KMS-11 (cell line): ENCODE results near the gene POU2F3.

Experiments used
- H2AFZ ChIP-seq: fragments of 200-600 bp; sonication (generic); 2 replicates; pipeline ENCODE4 v1.6.1; 2016; ENCODE audit warnings: antibody characterized with exemption, mixed run types, low read depth
- H3K27ac ChIP-seq: fragments of 200-600 bp; sonication (generic); 2 replicates; pipeline ENCODE4 v1.6.1; 2016; ENCODE audit warnings: mild to moderate bottlenecking, mixed run types
- H3K27me3 ChIP-seq: fragments of 200-600 bp; sonication (generic); 2 replicates; pipeline ENCODE4 v1.6.1; 2017; ENCODE audit warnings: mild to moderate bottlenecking, low read depth, mixed run types, moderate library complexity; ENCODE audit not compliant: insufficient read depth
- H3K36me3 ChIP-seq: fragments of 200-600 bp; sonication (generic); 2 replicates; pipeline ENCODE4 v1.6.1; 2017; ENCODE audit warnings: mild to moderate bottlenecking, mixed run types; ENCODE audit not compliant: insufficient read depth
- H3K4me1 ChIP-seq: fragments of 200-600 bp; sonication (generic); 2 replicates; pipeline ENCODE4 v1.6.1; 2016; ENCODE audit warnings: mild to moderate bottlenecking, low read depth, mixed run types; ENCODE audit not compliant: poor library complexity, severe bottlenecking
- H3K4me2 ChIP-seq: fragments of 200-600 bp; sonication (generic); 2 replicates; pipeline ENCODE4 v1.7.0; 2016; ENCODE audit warnings: mild to moderate bottlenecking, mixed run types
- H3K4me3 ChIP-seq: fragments of 200-600 bp; sonication (generic); IDR thresholded peaks from 2 replicates; pipeline ENCODE4 v1.6.1; 2017; ENCODE audit warnings: low read depth, low read length, mixed read lengths; ENCODE audit not compliant: insufficient read depth
- H3K79me2 ChIP-seq: fragments of 200-600 bp; sonication (generic); 2 replicates; pipeline ENCODE4 v1.6.1; 2016; ENCODE audit warnings: low read depth, mixed run types; ENCODE audit not compliant: insufficient read depth
- H3K9ac ChIP-seq: fragments of 200-600 bp; sonication (generic); 2 replicates; pipeline ENCODE4 v1.6.1; 2016; ENCODE audit warnings: mild to moderate bottlenecking, mixed run types
- H4K20me1 ChIP-seq: fragments of 200-600 bp; sonication (generic); 2 replicates; pipeline ENCODE4 v1.6.1; 2016; ENCODE audit warnings: mild to moderate bottlenecking, mixed run types; ENCODE audit not compliant: insufficient read depth
- TF ChIP-seq, protein P1 (sequence below): fragments of 200-600 bp; sonication (generic); conservative IDR thresholded peaks from 2 replicates; pipeline ENCODE4 v1.6.1; 2017; ENCODE audit warnings: low read depth, mild to moderate bottlenecking, antibody characterized with exemption, low read length, moderate library complexity, mixed read lengths

Gene POU2F3

DNA sequence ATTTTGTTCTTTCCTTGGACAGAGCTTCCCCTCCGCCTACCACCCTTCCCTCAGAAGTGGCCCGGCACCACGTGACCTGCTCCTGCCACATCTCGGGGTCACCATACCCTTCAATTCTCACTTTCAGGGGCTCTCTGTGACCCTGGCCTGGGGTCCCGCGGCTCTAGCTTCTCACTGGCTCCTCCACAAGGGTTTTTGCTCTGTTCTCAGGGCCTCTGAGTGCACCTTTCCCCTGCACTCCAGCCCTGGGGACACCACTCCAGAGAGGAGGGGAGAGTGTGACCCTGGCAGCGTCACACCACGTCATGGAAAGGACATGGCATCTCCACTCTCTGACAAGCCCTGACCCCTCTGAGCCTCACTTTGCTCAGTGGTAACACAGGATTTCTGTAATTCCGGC is 17.4 kb downstream of the POU2F3 start:
- H2AFZ ChIP-seq, result no peak overlapping the region
- H3K9ac ChIP-seq, result no peak overlapping the region
- no peaks in the 10 kb centered on the region for H4K20me1 ChIP-seq
- no peak overlapping the region for H3K4me2 ChIP-seq
- H3K4me1 ChIP-seq, result no peaks in the 10 kb centered on the region
- H3K27ac ChIP-seq, result no peak overlapping the region
- H3K79me2 ChIP-seq, result no peaks in the 10 kb centered on the region
- TF ChIP-seq, protein P1, sequence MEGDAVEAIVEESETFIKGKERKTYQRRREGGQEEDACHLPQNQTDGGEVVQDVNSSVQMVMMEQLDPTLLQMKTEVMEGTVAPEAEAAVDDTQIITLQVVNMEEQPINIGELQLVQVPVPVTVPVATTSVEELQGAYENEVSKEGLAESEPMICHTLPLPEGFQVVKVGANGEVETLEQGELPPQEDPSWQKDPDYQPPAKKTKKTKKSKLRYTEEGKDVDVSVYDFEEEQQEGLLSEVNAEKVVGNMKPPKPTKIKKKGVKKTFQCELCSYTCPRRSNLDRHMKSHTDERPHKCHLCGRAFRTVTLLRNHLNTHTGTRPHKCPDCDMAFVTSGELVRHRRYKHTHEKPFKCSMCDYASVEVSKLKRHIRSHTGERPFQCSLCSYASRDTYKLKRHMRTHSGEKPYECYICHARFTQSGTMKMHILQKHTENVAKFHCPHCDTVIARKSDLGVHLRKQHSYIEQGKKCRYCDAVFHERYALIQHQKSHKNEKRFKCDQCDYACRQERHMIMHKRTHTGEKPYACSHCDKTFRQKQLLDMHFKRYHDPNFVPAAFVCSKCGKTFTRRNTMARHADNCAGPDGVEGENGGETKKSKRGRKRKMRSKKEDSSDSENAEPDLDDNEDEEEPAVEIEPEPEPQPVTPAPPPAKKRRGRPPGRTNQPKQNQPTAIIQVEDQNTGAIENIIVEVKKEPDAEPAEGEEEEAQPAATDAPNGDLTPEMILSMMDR, result no peak
- H3K27me3 ChIP-seq, result no peaks in the 10 kb centered on the region
- H3K36me3 ChIP-seq, result no peaks in the 10 kb centered on the region
- H3K4me3 ChIP-seq, result no peak overlapping the region

DNA sequence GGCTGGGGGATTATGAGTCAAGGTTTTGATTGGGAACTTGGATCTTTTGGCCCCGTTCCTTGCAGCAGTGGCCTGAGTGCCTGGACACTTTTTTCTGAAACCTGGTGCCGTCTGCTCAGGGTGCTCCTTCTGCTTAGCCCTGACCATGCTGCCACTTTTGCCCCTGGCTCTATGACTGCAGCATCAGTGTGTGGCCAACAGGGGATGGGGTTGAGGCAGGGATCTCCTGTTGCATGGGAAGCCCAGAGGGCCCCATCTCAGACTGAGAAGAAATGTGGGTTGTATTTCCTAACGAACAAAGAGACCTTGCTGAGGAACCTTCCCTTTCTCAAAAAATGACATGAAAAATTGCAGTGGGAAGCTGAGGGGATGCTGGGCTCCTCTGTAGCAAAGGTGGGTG is 18.7 kb downstream of the POU2F3 start:
- no peak overlapping the region for H3K27ac ChIP-seq
- H3K27me3 ChIP-seq, result no peaks in the 10 kb centered on the region
- no peaks in the 10 kb centered on the region for H4K20me1 ChIP-seq
- TF ChIP-seq, protein P1, result no peak
- no peak overlapping the region for H3K4me2 ChIP-seq
- no peak overlapping the region for H3K9ac ChIP-seq
- H3K4me3 ChIP-seq, result no peak overlapping the region
- no peak overlapping the region for H2AFZ ChIP-seq
- no peaks in the 10 kb centered on the region for H3K4me1 ChIP-seq
- H3K36me3 ChIP-seq, result no peaks in the 10 kb centered on the region
- no peaks in the 10 kb centered on the region for H3K79me2 ChIP-seq

DNA sequence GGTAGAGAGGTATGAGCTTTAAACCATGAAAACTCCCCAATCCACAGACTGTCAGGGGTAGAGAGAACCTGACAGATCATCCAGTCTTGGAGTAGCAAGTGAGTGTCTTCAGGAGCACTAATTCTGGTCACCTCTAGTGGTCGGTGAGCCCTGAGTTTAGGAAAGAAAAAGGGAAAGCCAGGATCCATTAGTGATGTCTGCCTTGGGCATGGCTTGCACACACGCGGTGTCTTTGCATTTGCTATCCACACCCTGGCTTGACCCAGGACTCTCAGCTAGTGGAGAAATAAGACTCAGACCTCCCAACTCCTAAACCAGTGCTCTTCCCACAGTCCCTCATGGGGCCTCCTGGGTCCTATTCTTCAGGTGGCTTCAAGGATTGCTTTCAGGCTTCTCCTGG is 19.3 kb downstream of the POU2F3 start:
- TF ChIP-seq, protein P1, result no peak
- H4K20me1 ChIP-seq, result no peaks in the 10 kb centered on the region
- H3K9ac ChIP-seq, result no peak overlapping the region
- no peaks in the 10 kb centered on the region for H3K4me1 ChIP-seq
- no peak overlapping the region for H3K4me3 ChIP-seq
- no peak overlapping the region for H2AFZ ChIP-seq
- H3K4me2 ChIP-seq, result no peak overlapping the region
- no peaks in the 10 kb centered on the region for H3K27me3 ChIP-seq
- no peaks in the 10 kb centered on the region for H3K36me3 ChIP-seq
- no peaks in the 10 kb centered on the region for H3K79me2 ChIP-seq
- H3K27ac ChIP-seq, result no peak overlapping the region

DNA sequence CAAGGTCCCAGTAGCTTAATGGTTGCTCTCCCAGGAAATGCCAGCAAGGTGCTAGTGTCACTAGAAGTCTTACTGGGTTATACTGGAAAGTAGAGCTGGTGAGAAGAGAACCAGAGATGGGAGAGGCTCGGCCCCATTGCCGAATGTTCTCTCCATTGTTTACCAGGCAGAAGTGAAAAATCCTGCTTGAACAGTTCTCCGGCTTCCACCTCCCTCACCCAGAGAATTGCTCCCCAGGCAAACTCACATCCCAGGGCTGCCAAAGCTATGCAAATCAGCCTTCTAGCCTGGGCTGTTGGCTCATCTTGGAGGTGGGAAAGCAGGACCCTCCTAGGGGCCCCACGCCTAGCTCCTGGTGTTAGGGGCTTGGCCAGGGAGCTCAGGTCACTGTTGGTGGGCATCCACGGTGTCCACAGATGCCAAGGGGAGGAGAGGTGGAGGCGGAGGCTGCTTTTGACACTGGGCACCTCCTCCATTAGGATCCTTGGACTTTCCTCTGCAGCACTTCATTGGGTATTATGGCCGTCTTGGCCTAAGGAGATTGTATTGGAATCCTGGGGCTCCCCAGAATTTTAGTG is 20.1 kb downstream of the POU2F3 start:
- Histone ChIP-seq H3K27ac (no peak overlapping the region), H3K4me1 (no peaks in the 10 kb centered on the region), H3K36me3 (no peaks in the 10 kb centered on the region), H4K20me1 (no peaks in the 10 kb centered on the region), H2AFZ (no peak overlapping the region), H3K9ac (no peak overlapping the region), H3K27me3 (no peaks in the 10 kb centered on the region), H3K4me3 (no peak overlapping the region), H3K79me2 (no peaks in the 10 kb centered on the region), H3K4me2 (no peak overlapping the region)
- TF ChIP-seq, protein P1, result no peak
